ENCODE data around the gene PIERCE2.
A peak's percentile ranks its signal among the peaks of the same experiment; 100 is the strongest.

GRCh38 chr15:55434989-55435825 lies 26.9 kb downstream of the PIERCE2 start:
- TF ChIP-seq CTCF (IDR thresholded peaks at IDR 0.05; ENCODE audit: low read length) (peak; percentile 67), EZH2 (IDR thresholded peaks at IDR 0.05; ENCODE audit: borderline replicate concordance, low read length) (no peak)
